Epithelial cell of esophagus (primary cell): ENCODE results near the gene PREX1.

Experiments used
- DNase-seq: peaks from one replicate; pipeline ENCODE4 v3.0.0; 2010; ENCODE audit warnings: low read depth
- H3K4me3 ChIP-seq: 2 replicates; pipeline ENCODE4 v1.5.1; 2011; ENCODE audit warnings: mild to moderate bottlenecking, low read length, control low read depth
- TF ChIP-seq, protein P1 (sequence below): IDR thresholded peaks from 2 replicates; pipeline ENCODE4 v1.5.1; 2011; ENCODE audit warnings: low read depth, mild to moderate bottlenecking, low read length, control low read depth, inconsistent platforms; ENCODE audit not compliant: insufficient read depth; ENCODE audit errors: missing control alignments

PREX1 gene

DNA sequence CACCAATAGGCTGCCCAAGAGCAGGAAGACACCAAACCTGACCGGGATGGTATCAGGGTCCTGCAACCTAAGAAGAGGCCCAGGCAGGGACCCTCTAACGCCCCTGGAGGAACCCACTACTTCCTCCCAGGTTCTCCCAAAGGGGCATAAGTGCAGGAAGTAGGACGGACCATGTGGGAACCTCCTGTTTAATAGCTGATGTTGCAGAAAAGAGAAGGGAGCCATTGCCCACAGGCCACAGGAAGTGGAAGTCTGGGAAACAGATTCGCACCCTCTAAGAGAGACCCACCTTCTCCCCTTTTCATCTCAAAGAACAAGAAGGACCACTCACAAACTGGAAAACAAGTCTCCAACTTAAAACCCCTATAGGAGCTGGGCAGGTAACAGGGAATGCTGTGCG, 18.1 kb downstream of the PREX1 start:
- no peak overlapping the region for H3K4me3 ChIP-seq
- no peak for DNase-seq
- TF ChIP-seq, protein P1, sequence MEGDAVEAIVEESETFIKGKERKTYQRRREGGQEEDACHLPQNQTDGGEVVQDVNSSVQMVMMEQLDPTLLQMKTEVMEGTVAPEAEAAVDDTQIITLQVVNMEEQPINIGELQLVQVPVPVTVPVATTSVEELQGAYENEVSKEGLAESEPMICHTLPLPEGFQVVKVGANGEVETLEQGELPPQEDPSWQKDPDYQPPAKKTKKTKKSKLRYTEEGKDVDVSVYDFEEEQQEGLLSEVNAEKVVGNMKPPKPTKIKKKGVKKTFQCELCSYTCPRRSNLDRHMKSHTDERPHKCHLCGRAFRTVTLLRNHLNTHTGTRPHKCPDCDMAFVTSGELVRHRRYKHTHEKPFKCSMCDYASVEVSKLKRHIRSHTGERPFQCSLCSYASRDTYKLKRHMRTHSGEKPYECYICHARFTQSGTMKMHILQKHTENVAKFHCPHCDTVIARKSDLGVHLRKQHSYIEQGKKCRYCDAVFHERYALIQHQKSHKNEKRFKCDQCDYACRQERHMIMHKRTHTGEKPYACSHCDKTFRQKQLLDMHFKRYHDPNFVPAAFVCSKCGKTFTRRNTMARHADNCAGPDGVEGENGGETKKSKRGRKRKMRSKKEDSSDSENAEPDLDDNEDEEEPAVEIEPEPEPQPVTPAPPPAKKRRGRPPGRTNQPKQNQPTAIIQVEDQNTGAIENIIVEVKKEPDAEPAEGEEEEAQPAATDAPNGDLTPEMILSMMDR = no peak

DNA sequence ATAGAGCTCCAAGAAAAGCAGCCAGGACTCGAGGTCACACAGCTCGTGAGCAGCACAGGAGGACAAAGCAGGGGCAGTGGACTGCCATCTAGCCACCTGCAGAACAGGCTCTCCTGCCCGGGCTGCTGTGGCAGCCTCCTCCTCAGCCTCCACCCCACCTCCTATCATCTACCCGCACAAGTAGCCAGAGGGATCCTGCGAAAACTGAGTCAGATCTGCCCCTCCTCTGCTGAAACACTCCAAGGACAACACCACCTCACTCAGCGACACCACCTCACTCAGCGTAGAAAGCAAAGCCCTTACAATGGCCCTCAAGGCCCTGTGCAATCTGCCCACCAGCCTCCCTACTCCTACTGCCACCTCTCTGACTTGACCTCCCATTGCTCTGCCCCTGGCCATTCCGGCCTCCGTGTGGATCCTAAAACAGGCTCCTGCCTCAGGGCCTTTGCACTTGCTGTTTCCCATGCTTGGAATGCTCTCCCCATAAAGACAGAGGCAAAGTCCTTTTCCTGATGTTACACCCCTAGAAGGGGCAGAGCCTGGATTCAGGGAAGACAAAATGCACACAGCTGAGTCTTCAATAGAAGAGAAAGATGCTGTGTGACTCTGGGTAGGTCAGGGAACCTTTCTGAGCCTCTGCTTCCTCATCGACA, 19.3 kb downstream of the PREX1 start:
- H3K4me3 ChIP-seq = no peak overlapping the region
- TF ChIP-seq, protein P1 = no peak
- DNase-seq = no peak

DNA sequence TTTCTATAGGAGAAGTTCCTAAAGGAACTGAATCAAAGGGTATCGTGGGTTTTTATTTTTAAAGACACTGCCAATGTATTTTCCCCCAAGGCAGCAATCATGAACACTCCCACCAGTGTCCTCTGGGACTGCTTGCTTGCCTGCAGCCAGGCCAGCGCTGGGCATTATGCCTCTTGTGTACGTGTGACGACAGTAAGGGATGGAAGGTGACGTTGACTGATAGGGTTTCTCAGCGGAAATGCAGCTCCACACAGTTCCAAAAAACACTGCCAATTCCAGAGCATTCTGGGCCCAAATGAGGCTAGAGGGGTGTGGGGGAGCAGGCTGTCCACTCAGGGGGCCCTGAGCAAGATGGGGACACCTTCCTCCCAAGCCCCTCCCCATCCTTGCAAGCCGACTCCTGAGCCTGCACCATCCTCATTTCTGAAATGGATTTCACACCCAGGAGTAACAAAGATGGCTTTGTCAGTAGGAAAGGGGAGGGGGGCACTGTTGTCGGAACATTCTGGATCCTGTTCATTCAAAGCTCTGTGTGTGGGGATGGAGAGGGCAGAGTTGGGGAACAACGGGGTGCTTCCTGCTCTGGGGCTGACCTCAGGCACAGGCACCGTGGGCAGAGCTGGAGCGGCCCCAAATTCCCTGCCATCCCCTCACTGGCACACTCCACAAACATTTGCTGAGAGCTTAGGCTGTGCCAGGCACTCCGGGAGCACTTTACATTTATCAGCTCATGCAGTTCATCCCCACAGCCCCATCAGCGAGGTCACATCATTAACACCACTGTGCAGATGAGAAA, 20.0 kb downstream of the PREX1 start:
- DNase-seq = no peak
- TF ChIP-seq, protein P1 = no peak
- no peak overlapping the region for H3K4me3 ChIP-seq

DNA sequence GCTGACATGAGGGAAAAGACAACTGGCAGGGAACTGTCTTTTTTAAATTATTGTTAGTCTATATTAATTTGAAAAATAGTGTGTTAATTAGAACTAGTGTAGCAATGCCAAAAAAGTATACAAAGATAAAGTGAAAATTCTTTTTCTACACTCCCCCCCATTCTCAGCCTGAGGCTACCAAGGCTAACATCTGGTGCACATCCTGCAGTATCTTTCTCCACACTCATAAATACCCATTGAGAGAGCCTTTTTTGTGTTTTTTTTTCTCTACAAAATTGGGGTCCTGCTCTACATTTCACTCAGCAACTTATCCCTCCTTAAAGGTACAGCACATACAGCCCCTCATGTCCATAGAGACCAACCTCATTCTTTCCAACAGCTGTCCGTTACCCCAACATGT, 20.7 kb downstream of the PREX1 start:
- no peak overlapping the region for H3K4me3 ChIP-seq
- DNase-seq = no peak
- TF ChIP-seq, protein P1 = no peak

DNA sequence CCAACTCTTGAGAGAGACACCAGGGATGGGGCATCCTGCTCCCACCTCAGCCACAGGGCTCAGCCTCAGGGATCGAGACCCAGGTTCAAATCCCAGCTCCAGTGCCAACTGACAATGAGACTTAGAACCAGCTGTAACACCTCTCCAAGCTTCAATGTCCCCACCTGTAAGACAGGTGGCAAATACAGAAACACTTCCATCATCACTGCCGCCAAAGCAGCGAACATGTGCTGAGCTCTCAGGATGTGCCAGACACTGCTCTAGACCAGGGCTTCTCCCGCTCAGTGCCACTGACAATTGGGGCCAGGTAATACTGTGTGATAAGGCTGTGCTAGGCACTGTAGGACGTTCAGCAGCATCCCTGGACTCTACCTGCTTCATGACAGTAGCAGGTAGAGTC, 22.1 kb downstream of the PREX1 start:
- TF ChIP-seq, protein P1 = no peak
- DNase-seq = no peak
- H3K4me3 ChIP-seq = no peak overlapping the region

DNA sequence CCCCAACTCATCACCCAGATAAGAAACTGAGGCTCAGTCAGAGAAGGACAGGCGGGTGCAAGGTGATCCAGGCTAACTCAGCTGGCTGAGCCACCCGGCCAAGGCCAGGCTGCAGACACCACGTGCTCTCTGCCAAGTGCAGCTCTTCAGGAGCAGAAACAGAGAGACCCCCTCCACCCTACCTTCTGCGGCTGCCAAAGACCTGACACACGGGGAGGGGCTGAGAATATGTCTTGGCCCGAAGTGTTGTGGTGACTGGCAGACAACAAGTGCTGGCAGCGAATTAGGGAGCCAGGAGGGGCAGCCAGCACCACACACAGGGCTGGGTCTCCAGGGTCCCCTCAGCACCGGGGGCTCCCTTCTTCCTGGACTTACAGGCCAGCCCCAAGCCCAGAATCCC, 22.5 kb downstream of the PREX1 start:
- no peak for DNase-seq
- TF ChIP-seq, protein P1 = no peak
- no peak overlapping the region for H3K4me3 ChIP-seq
